GM21381 (cell line): ENCODE measurements around the gene GMPPB.
"Not testable (repeated sequence)": the region's sequence is repeated elsewhere in the genome, so short reads cannot be mapped to it uniquely, and the experiment has no call there.

Experiments
- ATAC-seq: cut with Tn5 transposase; IDR thresholded peaks from one replicate; pipeline ENCODE4 v1.9.1; 2021; ENCODE audit warnings: mild to moderate bottlenecking, moderate library complexity; ENCODE audit not compliant: unreplicated experiment

GMPPB gene

GRCh38 chr3:49694409-49695070, 29.2 kb downstream of the GMPPB start:
- ATAC-seq: not testable (repeated sequence)

- not testable (repeated sequence) for ATAC-seq
These were observed 32.3 kb downstream of the GMPPB start for GRCh38 chr3:49691481-49691880.

- not testable (repeated sequence) for ATAC-seq
These were observed 32.9 kb downstream of the GMPPB start for GRCh38 chr3:49690856-49691255.

GRCh38 chr3:49689908-49690624, 33.7 kb downstream of the GMPPB start:
- ATAC-seq: peak; percentile 3

GRCh38 chr3:49689046-49689907, 34.5 kb downstream of the GMPPB start, which contains the start of the genes MST1 and RNF123:
Gene MST1 (minus strand): TSS chr3:49689474. CDS start chr3:49688691, 783 bp downstream.
Gene RNF123 (plus strand): TSS chr3:49689557. CDS start chr3:49691166, 1,609 bp downstream.
- peak; percentile 64 for ATAC-seq

- peak; percentile 21 for ATAC-seq
These were observed 35.3 kb downstream of the GMPPB start for GRCh38 chr3:49688338-49689045.

- not testable (repeated sequence) for ATAC-seq
These were observed 36.3 kb downstream of the GMPPB start for GRCh38 chr3:49687424-49687795.

- ATAC-seq: not testable (repeated sequence)
These were observed 36.9 kb downstream of the GMPPB start for GRCh38 chr3:49686769-49687423.

- not testable (repeated sequence) for ATAC-seq
These were observed 37.4 kb downstream of the GMPPB start for GRCh38 chr3:49686346-49686745.

GRCh38 chr3:49685846-49686245, 37.9 kb downstream of the GMPPB start:
- not testable (repeated sequence) for ATAC-seq

- not testable (repeated sequence) for ATAC-seq
These were observed 38.6 kb downstream of the GMPPB start for GRCh38 chr3:49685103-49685502.

GRCh38 chr3:49684453-49684852, 39.3 kb downstream of the GMPPB start:
- ATAC-seq: not testable (repeated sequence)

- no peak for ATAC-seq
These were observed 40.6 kb downstream of the GMPPB start for GRCh38 chr3:49683162-49683561.

GRCh38 chr3:49681543-49681942, 42.2 kb downstream of the GMPPB start:
- no peak for ATAC-seq

- ATAC-seq: no peak
These were observed 42.6 kb downstream of the GMPPB start for GRCh38 chr3:49681232-49681522.

- no peak for ATAC-seq
These were observed 43.1 kb downstream of the GMPPB start for GRCh38 chr3:49680493-49681231.

- no peak for ATAC-seq
These were observed 47.8 kb downstream of the GMPPB start for GRCh38 chr3:49675912-49676311.

- peak; percentile 22 for ATAC-seq
These were observed 49.2 kb downstream of the GMPPB start for GRCh38 chr3:49674497-49674983.

- ATAC-seq: peak; percentile 73
These were observed 49.8 kb downstream of the GMPPB start, which contains the start of gene APEH for GRCh38 chr3:49673715-49674496. Gene APEH (plus strand): TSS chr3:49674351. CDS start chr3:49674402, 51 bp downstream.
